Fibroblast of upper back skin (primary cell): Measurements from ENCODE around the gene TPH1.
"Not testable (repeated sequence)": the region's sequence is repeated elsewhere in the genome, so short reads cannot be mapped to it uniquely, and the experiment has no call there.

Source experiments
- DNase-seq: peaks from one replicate; pipeline ENCODE4 v3.0.0-alpha.2; 2013

Gene TPH1

DNA sequence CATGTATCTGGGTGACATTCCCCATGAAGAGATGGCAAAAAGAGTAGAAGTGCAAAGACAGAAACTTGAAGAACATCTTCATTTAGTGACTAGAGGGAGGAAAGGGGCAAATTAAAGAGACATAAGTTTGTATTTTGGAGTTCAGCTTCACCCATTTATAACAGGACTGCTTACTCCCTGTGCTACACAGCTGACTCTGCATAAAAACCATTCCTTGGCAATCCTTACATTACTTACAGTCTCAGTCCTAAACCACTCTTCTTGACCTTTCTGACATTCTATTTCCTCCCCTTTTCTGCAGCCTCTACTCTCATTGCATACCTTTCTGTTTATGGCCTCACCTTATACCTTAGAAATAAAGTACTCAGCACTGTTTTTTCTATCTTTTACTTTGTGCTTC, 26.4 kb downstream of the TPH1 start:
- no peak for DNase-seq

DNA sequence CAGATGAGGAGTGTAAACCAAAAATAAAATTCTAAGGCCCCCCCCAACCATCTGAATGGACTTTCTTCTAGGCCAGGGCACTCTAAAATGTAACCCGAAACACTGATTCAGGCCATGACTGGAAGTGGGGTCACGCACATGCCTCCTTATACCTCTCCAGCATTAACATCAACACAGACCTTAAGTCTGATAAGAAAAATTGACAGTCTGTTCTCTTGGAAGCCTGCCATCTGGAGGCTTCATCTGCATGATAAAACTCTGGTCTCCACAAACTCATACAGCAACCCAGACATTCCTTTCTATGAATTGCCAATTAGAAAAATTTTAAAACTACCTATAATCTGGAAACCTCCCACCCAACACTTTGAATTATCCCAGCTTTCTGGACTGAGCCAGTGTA, 29.3 kb downstream of the TPH1 start:
- DNase-seq = no peak

DNA sequence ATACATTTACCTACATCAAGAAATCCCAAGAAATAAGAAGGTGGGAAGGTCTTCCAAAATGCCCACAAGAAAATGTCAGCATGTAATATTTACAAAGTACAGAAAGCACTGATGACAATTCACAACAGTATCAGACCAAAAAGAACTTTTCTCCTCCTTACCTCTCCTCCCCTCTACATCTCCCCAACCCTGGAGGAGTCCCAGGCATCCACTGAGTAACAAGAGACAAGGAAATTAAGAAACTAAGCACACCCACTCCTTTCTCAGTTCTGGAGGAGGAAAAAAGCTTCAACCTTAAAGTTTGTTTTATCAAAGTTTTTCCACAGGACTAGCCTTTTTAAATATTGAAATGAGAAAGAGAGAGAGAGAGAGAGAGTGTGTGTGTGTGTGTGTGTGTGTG, 31.2 kb downstream of the TPH1 start:
- DNase-seq = no peak

DNA sequence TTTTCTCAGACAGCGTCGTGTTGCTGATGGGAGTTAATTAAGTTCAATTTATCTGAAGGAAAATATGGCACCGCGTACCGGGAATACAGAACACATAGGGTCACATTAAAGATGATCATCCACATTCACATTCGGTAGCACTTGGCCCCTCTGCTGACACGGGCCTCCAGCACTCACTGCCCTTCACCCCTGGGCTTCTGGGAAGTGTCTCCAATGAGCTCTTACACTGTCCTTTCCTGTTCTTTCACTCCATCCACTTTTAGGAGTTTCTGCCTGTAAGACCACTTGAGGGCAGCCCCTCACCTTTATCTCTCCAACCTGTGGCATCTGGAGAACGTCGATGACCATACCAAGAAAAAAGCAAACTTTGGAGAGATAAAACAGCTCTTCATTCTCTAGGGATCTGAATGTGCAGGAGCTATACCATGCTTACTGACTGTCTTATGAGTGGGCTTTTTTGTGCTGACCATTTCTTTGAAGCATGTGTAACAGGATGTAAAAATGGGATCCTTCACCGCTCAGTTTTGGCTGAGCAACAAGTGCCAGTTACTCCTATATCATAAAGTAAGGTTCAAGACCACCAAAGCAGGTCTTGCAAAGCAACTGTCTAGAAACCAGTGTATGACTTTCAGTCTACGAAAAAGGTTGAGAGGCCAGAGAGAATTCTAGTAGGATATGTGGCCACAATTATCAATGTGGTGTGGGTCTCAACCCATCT, 32.1 kb downstream of the TPH1 start:
- DNase-seq = no peak

DNA sequence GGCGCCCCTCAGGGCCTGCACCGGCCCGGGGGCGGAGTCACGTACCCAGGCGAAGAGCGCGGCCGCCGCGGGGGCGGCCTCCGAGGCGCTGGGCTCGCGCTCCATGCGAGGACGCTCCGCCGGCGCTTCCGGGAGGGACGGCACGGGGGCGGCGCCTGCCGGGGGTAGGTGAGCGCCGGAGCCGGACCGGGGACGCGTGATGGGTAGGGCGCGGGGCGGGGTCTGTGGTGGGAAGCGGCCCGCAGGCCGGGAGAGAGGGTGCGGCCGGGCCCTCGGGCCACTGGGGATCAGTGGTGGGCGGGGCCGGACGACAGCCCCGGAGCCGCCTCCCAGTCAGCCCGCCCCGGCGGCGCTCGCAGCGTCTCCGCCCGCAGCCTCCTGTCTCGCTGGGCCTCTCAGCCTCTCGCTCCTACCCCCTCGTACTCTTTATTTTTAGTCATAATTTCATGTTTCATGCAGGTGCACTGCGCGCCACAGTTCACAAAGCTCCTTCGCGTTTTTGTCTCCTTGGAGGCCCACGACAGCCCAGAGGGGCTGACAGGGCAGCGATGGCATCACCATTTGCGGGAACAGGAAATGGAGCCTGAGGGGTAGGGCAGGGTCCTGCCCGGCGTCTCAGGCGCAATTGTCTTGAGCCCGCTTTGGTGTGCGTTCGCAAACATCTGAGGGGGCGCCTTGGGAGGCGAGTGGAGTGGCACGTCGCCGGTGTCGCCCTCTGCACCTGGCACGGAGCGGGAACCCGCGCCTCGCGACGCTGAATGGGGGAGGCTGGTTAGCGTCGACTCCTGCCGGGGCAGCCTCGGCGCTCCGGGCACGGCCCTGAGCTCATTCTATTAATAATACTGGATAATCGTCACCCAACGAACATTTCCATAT, 32.9 kb downstream of the TPH1 start, which contains the start of gene SERGEF:
TSS of gene SERGEF (minus strand) at position 142 of the 876 bp plus-strand sequence. CDS start at position 105, 37 bp downstream.
- peak; percentile 87 for DNase-seq

DNA sequence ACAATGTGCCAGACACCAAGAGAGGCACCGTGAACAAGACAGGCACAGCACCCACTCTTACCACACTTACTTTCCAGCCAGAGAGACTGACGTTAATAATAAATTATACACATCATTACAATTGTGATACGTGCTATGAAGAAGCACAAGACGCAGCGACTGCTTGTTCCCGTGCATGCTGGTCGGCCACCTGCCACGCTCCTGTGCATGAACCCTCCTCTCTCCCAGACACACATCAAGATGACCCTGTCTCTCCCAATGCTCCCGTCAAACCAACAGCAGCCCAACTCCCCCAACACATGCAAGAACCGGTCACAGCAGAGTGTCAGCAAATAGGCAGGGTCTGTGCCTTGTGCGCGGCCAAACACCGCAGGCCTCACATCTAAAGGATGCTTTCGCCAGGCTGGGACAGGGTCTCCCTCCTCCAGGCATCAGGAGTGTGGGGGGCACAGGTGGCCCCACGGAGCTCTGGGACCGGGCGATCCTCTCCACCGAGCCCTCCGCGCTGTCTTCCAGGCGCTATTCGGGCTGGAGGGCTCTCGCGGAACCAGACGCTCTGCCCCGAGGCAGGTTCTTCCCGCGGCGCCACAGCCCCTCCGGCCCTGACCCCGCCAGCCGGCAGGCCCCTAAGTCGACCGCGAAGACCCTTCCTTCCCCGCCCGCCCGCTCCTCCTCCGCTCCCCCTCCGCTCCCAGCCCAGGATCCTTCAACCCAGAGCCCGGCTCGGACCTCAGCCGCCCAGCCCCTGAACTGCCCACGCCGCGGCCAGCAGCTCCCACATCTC, 33.8 kb downstream of the TPH1 start:
- DNase-seq = peak; percentile 4

DNA sequence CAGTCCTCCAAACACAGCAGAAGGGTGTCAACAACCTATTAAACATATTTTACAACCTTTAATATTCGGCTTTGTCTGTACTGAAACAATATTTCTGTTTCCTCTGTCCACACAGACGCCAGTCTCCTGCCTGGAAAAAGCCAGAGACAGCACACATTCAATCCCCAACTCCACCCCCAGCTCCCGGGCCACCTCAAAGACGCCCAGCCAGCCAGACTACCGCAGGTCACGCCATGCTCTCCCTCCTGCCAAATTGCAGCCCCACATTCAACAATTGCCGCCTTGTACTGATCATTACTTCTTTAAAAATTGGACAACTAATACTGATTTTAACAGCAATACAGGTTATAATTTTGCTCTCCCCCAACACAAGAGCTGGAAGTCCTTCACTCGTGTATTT, 34.4 kb downstream of the TPH1 start:
- no peak for DNase-seq

DNA sequence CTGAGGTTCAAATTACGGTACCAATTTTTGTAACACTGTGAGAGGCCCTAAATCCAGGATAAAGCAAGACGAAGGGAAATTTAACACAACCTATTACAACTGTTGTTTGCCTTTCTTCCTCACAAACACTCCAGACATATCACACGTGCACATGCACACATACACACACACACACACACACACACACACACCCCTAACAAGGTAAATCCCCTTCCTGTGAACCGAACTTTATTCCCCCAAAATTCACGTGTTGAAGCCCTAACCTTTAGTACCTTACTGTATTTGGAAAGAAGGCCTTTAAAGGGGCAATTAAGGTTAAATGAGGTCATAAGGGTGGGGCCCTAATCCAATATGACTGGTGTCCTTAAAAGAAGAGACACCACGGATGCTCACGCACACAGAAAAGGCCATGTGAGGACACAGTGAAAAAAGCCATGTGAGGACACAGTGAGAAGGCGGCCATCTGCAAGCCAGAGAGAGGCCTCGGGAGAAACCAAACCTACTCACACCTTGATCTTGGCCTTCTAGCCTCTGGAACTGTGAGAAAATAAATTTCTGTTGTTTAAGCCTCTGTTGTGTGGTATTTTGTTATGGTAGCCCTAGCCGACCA, 35.0 kb downstream of the TPH1 start:
- no peak for DNase-seq

DNA sequence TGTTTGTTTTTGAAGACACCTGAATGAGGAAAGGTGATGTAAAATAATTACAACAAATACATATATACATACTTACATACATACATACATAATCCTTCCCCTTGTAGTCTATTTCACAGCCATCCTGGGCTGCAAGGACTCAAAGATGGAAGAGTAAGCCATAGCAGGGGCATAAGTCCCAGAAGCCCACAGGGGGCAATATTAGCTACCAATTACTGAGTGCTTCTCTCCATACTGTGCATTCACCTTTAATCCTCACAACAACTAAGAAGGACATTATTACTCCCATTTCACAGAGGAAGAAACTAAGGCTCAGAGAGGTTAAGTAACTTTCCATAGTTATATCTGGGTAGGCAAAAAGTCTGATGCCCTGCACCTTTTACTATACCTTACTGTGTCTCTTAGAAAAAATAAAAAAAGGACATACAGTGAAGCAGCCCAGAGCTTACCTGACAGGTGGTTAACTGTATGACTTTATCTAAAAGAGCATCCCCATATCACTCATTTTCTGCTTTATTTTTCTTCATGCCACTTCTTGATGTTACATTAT, 35.9 kb downstream of the TPH1 start:
- no peak for DNase-seq

DNA sequence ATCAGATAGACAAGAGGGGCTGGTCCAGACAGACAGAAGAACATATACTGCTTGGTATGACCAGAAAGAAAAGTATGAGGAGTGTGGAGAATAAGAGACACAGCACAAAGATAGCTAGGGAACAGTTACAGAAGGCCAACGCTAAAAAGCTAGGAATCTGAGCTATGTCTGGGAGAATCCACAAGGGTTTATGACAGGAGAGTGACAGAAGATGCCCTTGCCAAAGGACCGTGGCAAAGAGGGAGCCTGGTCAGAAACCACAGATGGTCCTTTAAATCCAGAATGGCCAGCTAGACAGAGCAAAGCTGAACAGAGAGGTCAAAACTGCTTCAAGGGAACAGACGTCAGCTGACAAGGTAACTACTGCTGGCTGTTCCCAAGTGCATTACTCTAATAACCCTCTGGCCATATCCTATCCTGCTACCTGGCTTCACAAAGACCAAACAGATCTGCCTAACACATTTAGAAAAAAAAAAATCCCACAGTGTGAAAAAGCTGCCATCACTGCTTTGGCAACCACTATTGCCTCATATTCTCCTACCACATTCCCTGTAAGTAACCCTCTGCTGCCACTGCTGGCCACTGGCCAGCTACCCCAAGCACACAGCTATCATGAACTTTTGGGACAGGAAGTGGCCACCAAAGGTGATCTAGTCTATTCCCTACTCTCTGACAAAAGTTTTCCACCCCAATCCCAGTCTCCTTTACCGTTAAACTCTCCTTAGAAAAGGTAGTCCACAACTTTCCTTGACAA, 40.5 kb downstream of the TPH1 start:
- no peak for DNase-seq

DNA sequence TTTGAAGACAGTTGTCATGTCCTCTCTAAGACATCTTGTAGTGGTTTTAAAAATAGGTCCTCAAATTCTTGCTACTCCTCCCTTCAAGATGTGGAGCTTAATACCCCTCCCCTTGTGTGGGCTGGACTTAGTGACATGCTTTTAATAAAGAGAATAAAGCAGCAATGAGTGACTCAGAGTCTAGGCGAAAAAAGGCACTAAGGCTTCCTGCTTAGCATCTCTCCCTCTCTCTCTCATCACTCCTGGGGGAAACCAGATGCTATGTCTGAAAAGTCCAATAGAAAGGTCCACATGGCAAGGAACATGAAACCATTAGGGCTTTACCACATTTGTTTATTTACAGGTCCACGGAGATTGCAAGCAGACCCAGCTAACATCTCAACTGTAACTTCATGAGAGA, 44.9 kb downstream of the TPH1 start:
- peak; percentile 48 for DNase-seq

DNA sequence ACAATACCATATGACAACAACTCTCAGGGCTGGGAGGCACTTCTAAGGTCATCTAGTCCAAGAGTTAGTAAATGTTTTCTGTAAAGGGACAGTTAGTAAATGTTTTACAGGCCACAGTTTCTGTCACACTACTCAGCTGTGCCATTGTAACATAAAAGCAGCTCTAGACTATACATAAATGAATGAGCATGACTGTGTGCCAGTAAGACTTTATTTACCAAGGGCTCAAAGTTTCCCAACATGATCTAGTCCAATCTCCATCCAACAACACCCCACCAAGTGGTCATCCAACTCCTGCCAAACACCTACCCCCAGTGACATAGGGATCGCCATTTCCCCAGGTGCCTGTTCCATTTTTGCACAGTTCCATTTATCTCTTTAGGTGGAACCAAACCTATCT, 45.3 kb downstream of the TPH1 start:
- DNase-seq = no peak

DNA sequence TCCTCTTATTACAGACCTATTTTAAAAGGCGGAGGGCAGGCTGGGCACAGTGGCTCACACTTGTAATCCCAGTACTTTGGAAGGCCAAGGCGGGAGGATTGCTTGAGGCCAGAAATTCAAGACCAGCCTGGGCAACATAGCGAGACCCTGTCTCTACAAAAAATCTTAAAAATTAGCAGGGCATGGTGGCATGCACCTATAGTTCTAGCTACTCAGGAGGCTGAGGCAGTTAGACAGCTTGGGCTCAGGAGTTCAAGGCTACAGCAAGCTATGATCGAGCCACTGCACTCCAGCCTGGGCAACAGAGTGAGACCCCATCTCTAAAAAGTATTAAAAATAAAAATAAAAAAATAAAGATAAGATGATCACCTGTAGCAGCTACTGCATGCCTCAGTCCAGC, 45.9 kb downstream of the TPH1 start:
- DNase-seq = not testable (repeated sequence)
